PC-9 (cell line): ENCODE results near the gene ATP5ME. TPM values are rescaled to one million over a fixed set of nuclear protein-coding genes. Genes with fewer than 3 reads are reported as not detected.

Experiments used
- BruUV-seq: library from RNA; stranded (reverse); fragments of 400-500 nt; replicated peaks from 2 replicates; lab custom pipeline; 2021; lab: Mats Ljungman, UMichigan
- CTCF ChIA-PET: fragments of 300-600 bp; sonication (Branson Sonifier 250); formaldehyde crosslinking; loops from one replicate; lab custom pipeline; 2022; ENCODE audit warnings: antibody characterized with exemption; lab: Charles Lee
- POLR2A ChIA-PET: fragments of 300-600 bp; sonication (Branson Sonifier 250); formaldehyde crosslinking; loops from one replicate; lab custom pipeline; 2022; ENCODE audit warnings: antibody characterized with exemption; ENCODE audit not compliant: unreplicated experiment; lab: Charles Lee
- DNase-seq, 2 experiments: peaks; one replicate each; pipeline versions ENCODE4 v3.0.0 to v3.0.0-alpha.2; 2015 to 2022; ENCODE audit warnings: mixed read lengths in 1 of 2
- H2AFZ ChIP-seq: fragments of 200-600 bp; sonication (generic); 2 replicates; pipeline ENCODE4 v1.8.1; 2017; ENCODE audit warnings: antibody characterized with exemption
- H3F3A ChIP-seq: fragments of 200-600 bp; sonication (generic); 2 replicates; pipeline ENCODE4 v1.8.1; 2017; ENCODE audit warnings: antibody characterized with exemption, mild to moderate bottlenecking, low read depth; ENCODE audit not compliant: insufficient read depth
- H3K27ac ChIP-seq: fragments of 200-600 bp; sonication (generic); 2 replicates; pipeline ENCODE4 v1.6.1; 2016; ENCODE audit warnings: mixed run types
- H3K27me3 ChIP-seq: fragments of 200-600 bp; sonication (generic); 2 replicates; pipeline ENCODE4 v1.6.1; 2016; ENCODE audit warnings: low read depth, mixed run types; ENCODE audit not compliant: insufficient read depth
- H3K36me3 ChIP-seq: fragments of 200-600 bp; sonication (generic); 2 replicates; pipeline ENCODE4 v1.6.1; 2016; ENCODE audit warnings: low read depth, mixed run types
- H3K4me1 ChIP-seq: fragments of 200-600 bp; sonication (generic); replicated peaks from 2 replicates; pipeline ENCODE4 v1.6.1; 2016; ENCODE audit warnings: mixed run types; ENCODE audit not compliant: insufficient read depth
- H3K4me2 ChIP-seq: fragments of 200-600 bp; sonication (generic); 2 replicates; pipeline ENCODE4 v1.6.1; 2017; ENCODE audit warnings: mixed run types
- H3K4me3 ChIP-seq: fragments of 200-600 bp; sonication (generic); 2 replicates; pipeline ENCODE4 v1.6.1; 2016; ENCODE audit warnings: mixed run types
- H3K79me2 ChIP-seq: fragments of 200-600 bp; sonication (generic); 2 replicates; pipeline ENCODE4 v1.6.1; 2017; ENCODE audit warnings: low read depth, mixed run types
- H3K9me2 ChIP-seq: fragments of 200-600 bp; sonication (generic); 2 replicates; pipeline ENCODE4 v1.8.1; 2017; ENCODE audit warnings: mild to moderate bottlenecking; ENCODE audit not compliant: insufficient read depth
- H3K9me3 ChIP-seq: fragments of 200-600 bp; sonication (generic); 2 replicates; pipeline ENCODE4 v1.8.1; 2016; ENCODE audit warnings: low read depth; ENCODE audit not compliant: insufficient read depth
- H4K20me1 ChIP-seq: fragments of 200-600 bp; sonication (generic); 2 replicates; pipeline ENCODE4 v1.8.1; 2017; ENCODE audit not compliant: insufficient read depth
- CTCF ChIP-seq: fragments of 200-600 bp; sonication (generic); conservative IDR thresholded peaks from 2 replicates; pipeline ENCODE4 v1.6.1; 2017; ENCODE audit warnings: mixed run types, antibody characterized with exemption, mild to moderate bottlenecking, moderate library complexity
- EZH2 ChIP-seq: fragments of 200-600 bp; sonication (generic); IDR thresholded peaks from 2 replicates; pipeline ENCODE4 v1.8.0; 2017; ENCODE audit warnings: antibody characterized with exemption, low read depth
- intact Hi-C: fragments of 100-400 bp; cut with micrococcal nuclease; formaldehyde crosslinking; loops from one replicate; pipeline ENCODE4 v1.10.0; 2022; ENCODE audit not compliant: unreplicated experiment
- total RNA-seq: library from RNA; stranded (reverse); gene quantifications from 2 replicates; pipeline ENCODE4 v1.2.3, GENCODE V29; 2021

ATP5ME gene
- total RNA-seq, 1 experiment from 2014 or later, result 334 TPM

DNA sequence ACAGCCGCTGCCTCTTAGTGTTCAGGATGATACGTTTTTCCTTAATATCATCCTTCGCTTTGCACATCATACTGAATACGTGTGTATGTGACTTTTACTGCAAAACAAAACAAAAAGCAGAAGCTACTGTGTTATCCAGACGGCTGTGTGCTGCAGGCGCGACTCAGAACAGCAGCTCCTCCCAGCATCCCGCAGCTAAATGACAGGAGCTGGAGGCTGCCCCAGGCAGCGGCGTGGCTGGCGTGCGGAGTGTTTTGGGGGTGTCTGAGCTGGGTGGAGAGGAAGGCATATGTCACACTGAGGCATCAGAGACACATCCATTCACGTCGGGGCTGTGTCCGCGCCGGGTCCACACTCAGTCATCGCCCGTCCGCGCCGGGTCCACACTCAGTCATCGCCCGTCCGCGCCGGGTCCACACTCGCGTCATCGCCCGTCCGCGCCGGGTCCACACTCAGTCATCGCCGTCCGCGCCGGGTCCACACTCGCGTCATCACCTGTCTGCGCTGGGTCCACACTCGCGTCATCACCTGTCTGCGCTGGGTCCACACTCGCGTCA is 48.2 kb upstream of the ATP5ME start:
- Histone ChIP-seq H3K4me1 (no peaks in the 10 kb centered on the region), H3K4me3 (no peak overlapping the region), H3K36me3 (no peaks in the 10 kb centered on the region), H3K27ac (no peak overlapping the region), H3K4me2 (no peak overlapping the region), H3F3A (no peaks in the 10 kb centered on the region), H4K20me1 (peaks cover 42% of the 10 kb centered on the region), H2AFZ (no peak overlapping the region), H3K9me2 (no peaks in the 10 kb centered on the region), H3K27me3 (no peaks in the 10 kb centered on the region), H3K9me3 (no peaks in the 10 kb centered on the region), H3K79me2 (peaks cover 24% of the 10 kb centered on the region; the same call in 1 of the 2 replicates)
- ChIA-PET POLR2A (no interaction called here), CTCF (no interaction called here)
- DNase-seq, result no peak
- no peak for TF ChIP-seq EZH2
- no peak for TF ChIP-seq CTCF
- intact Hi-C loops, result no loop called here
- no TSS peak for BruUV-seq

DNA sequence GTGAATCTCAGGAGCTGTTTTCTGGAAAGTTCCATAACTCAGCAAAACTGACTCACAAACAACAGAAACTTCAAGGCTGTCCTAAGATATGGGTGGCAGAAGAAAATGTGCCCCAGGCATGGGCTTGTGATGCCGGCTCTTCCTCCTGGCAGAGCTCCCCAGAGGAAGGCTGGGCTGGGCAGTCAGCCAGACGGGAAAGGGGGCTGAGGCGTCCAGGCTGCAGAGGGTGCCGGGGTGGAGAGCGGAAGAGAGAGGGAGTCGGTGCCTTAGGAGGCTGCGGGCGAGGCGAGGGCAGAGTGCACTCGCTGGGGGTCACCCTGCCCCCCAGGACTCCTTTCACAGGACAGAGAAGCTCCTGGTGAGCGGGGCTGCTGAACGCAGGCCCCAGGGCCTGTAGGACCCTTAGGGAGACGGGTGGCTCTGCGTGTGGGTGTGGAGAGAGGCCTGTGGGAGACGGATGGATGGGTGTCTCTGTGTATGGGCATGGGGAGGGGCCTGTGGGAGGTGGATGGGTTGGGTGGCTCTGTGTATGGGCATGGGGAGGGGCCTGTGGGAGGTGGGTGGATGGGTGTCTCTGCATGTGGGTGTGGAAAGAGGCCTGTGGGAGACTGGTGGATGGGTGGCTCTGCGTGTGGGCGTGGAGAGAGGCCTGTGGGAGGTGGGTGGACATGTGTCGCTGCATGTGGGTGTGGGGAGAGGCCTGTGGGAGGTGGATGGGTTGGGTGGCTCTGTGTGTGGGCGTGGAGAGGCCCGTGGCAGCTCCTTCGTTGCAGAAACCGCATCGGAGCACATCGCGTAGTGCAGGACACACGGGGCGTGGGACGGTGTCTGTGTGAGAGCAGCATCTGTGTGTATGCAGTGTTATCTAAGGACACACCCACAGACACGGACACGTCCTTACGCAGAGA is 47.4 kb upstream of the ATP5ME start:
- no peak for DNase-seq
- Histone ChIP-seq H3K27ac (no peak overlapping the region), H3K4me3 (no peak overlapping the region), H2AFZ (no peak overlapping the region), H4K20me1 (peaks cover 35% of the 10 kb centered on the region), H3K9me3 (no peaks in the 10 kb centered on the region), H3K36me3 (no peaks in the 10 kb centered on the region), H3K27me3 (no peaks in the 10 kb centered on the region), H3F3A (no peaks in the 10 kb centered on the region), H3K9me2 (no peaks in the 10 kb centered on the region), H3K4me1 (no peaks in the 10 kb centered on the region), H3K79me2 (peaks cover 24% of the 10 kb centered on the region; the same call in 1 of the 2 replicates), H3K4me2 (no peak overlapping the region)
- BruUV-seq, result no TSS peak
- TF ChIP-seq CTCF, result no peak
- intact Hi-C loops, result no loop called here
- ChIA-PET POLR2A (interaction anchor here (0.6 kb wide), 1 partner anchor 330 kb away, joined by 5 read pairs; no protein-coding TSS in a partner anchor), CTCF (no interaction called here)

GRCh38 chr4:720111-720860 is 46.2 kb upstream of the ATP5ME start:
- Histone ChIP-seq H3K4me1 (no peaks in the 10 kb centered on the region), H3K4me2 (no peak overlapping the region), H3K9me3 (no peaks in the 10 kb centered on the region), H3F3A (no peaks in the 10 kb centered on the region), H3K27ac (no peak overlapping the region), H3K36me3 (no peaks in the 10 kb centered on the region), H4K20me1 (peaks cover 27% of the 10 kb centered on the region), H3K79me2 (peaks cover 24% of the 10 kb centered on the region; the same call in 1 of the 2 replicates), H3K4me3 (no peak overlapping the region), H3K27me3 (no peaks in the 10 kb centered on the region), H3K9me2 (no peaks in the 10 kb centered on the region), H2AFZ (no peak overlapping the region)
- CTCF ChIA-PET, result no interaction called here
- intact Hi-C loops, result no loop called here
- TF ChIP-seq EZH2, result no peak
- TF ChIP-seq CTCF, result no peak
- DNase-seq, result no peak
- no TSS peak for BruUV-seq
- POLR2A ChIA-PET, result no interaction called here
